Esophagus (tissue), 2 donors: ENCODE measurements around the gene KCNIP3. TPM values are rescaled to one million over a fixed set of nuclear protein-coding genes. Genes with fewer than 3 reads are reported as not detected.

Source experiments
- H3K27ac ChIP-seq, 2 donors: one replicate each; pipeline ENCODE4 v1.5.1; 2013; ENCODE audit warnings: low read depth in 2 of 2, mild to moderate bottlenecking in 2 of 2, inconsistent platforms in 1 of 2, low read length in 1 of 2, moderate library complexity in 1 of 2
- H3K27me3 ChIP-seq, 2 donors: one replicate each; pipeline ENCODE4 v1.6.1; 2013; ENCODE audit warnings: low read length in 2 of 2, control low read depth in 1 of 2, mild to moderate bottlenecking in 1 of 2; ENCODE audit not compliant: insufficient read depth in 2 of 2, control insufficient read depth in 1 of 2
- H3K36me3 ChIP-seq, 2 donors: one replicate each; pipeline ENCODE4 v1.6.1; 2013; ENCODE audit warnings: low read length in 1 of 2; ENCODE audit not compliant: control insufficient read depth in 2 of 2, insufficient read depth in 2 of 2
- H3K4me1 ChIP-seq, 2 donors: one replicate each; pipeline ENCODE4 v1.6.1; 2013; ENCODE audit warnings: low read length in 1 of 2; ENCODE audit not compliant: control insufficient read depth in 2 of 2, insufficient read depth in 2 of 2
- H3K4me3 ChIP-seq, 2 donors: one replicate each; pipeline ENCODE4 v1.5.1; 2013; ENCODE audit warnings: low read length in 2 of 2, mild to moderate bottlenecking in 2 of 2, low read depth in 1 of 2, moderate library complexity in 1 of 2
- H3K9me3 ChIP-seq, 2 donors: one replicate each; pipeline ENCODE4 v1.6.1; 2013; ENCODE audit warnings: mild to moderate bottlenecking in 2 of 2, low read depth in 1 of 2, low read length in 1 of 2, moderate library complexity in 1 of 2; ENCODE audit not compliant: control insufficient read depth in 2 of 2, insufficient read depth in 1 of 2
- WGBS, 2 donors: extraction: QIAGEN DNeasy Blood & Tissue Kit; methylation state at CpG; one replicate each; pipeline ENCODE4 v1.1.7; 2013; 5-methylcytosine and 5-hydroxymethylcytosine counted together
- polyA plus RNA-seq, 2 donors: library from polyadenylated mRNA; stranded (reverse); fragments of 200-250 nt; gene quantifications; one replicate each; pipeline ENCODE4 v1.2.3, GENCODE V29; 2013
- donor health status: healthy with polysubstance abuse.
- donor health status: Bipolar disorder and iron deficiency.

KCNIP3 gene
- polyA plus RNA-seq, 2 donors, result 2.0 to 2.2 TPM

DNA sequence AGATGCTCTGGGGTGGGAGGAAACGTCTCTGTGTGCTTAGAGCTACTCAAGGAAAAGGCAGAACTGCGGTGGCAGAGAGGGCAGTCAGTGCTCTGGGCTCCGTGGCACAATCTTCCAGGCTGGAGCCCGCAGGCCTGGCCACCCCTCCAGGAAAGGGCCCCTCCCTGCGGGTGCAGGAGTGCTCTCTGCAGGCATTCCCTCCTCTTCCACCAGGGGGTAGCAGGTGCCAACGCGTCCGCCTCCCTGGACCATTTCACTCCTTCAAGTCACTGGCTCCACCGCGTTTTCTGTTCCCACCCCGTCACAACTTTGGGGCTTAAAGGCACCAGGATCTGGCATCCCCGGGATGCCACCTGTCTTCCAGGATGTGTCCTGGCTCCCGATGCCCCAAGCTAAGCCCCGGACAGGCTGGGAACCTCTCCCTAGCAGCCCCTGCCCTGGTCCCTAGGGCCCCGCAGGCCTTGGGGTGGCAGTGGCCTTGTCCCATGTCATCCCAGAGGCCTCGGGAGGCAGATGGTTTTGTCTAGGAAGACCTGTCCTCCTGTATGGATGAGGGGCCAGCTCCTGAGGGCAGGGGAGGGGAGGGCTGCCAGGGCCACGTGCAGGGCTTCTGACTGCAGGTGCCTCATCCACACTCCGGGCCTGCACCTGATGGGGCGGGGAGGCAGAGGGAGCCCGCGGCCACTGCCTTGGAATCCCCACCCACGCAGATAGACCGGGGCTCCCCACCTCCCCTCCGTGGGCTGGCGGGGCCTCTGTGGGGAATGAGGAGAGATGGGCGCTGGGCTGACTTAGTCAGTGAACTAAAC is 26.4 kb downstream of the KCNIP3 start:
- no peaks in the 10 kb centered on the region for H3K27me3 ChIP-seq
- peaks cover 0 to 2% of the 10 kb centered on the region in 2 donors for H3K4me1 ChIP-seq
- H3K4me3 ChIP-seq, result no peak overlapping the region
- H3K27ac ChIP-seq, result no peak overlapping the region
- H3K36me3 ChIP-seq, result no peaks in the 10 kb centered on the region
- H3K9me3 ChIP-seq, result no peaks in the 10 kb centered on the region
- 62 to 69% methylated on average over 26 of the region's 26 CpGs for WGBS, 2 donors

DNA sequence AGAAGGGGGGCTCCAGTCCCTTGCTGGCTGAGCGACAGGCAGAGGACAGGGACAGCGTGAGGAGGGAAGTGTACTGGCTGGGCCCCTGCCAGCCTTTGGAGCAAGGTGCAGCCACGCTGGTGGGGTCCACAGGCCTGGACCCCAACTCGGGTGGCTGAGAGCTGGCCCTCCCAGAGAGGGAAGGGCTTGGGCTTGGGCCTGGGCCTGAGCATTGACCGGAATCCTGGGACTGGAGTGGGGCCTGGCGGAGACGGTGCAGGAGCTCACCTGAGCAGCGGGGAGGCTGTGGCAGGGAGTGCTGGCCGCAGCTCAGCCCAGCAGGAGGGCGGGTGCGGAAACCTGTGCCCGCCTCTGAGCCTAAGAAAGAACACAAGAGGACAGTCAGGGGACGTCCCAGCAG is 27.9 kb downstream of the KCNIP3 start:
- H3K9me3 ChIP-seq, result no peaks in the 10 kb centered on the region
- no peaks in the 10 kb centered on the region for H3K27me3 ChIP-seq
- H3K27ac ChIP-seq, result no peak overlapping the region
- WGBS, 2 donors, result 92 to 93% methylated on average over 13 of the region's 13 CpGs
- no peak overlapping the region for H3K4me3 ChIP-seq
- peaks cover 0 to 2% of the 10 kb centered on the region in 2 donors for H3K4me1 ChIP-seq
- no peaks in the 10 kb centered on the region for H3K36me3 ChIP-seq

DNA sequence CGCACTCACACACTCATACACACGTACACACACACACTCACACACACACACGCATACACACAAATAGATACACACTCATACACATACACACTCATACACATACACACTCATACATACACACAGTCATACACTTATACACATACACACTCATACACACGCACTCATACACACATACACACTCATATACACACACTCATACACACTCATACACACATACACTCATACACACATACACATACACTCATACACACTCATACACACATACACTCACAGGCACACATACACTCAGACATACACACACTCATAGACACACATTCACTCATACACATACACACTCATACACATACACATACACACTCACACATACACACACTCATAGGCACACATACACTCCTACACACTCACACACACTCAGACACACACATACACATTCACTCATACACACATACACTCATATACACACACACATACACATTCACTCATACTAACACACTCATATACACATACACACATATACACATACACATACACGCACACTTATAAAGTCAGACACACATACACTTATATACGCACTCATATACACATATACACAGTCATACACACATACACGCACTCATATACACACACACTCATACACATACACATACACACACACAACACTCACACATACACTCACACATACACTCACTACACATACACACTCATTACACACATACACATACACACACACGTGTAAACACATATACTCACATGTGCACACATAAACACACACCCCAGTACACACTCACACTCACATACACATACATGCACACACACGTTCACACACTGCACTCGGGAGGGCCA is 28.7 kb downstream of the KCNIP3 start:
- Histone ChIP-seq H3K36me3 (no peaks in the 10 kb centered on the region), H3K4me1 (peaks cover under 1 to 2% of the 10 kb centered on the region in 2 donors), H3K9me3 (no peaks in the 10 kb centered on the region), H3K27me3 (no peaks in the 10 kb centered on the region), H3K27ac (no peak overlapping the region), H3K4me3 (no peak overlapping the region)
- 93 to 94% methylated on average over 10 of the region's 10 CpGs for WGBS, 2 donors

DNA sequence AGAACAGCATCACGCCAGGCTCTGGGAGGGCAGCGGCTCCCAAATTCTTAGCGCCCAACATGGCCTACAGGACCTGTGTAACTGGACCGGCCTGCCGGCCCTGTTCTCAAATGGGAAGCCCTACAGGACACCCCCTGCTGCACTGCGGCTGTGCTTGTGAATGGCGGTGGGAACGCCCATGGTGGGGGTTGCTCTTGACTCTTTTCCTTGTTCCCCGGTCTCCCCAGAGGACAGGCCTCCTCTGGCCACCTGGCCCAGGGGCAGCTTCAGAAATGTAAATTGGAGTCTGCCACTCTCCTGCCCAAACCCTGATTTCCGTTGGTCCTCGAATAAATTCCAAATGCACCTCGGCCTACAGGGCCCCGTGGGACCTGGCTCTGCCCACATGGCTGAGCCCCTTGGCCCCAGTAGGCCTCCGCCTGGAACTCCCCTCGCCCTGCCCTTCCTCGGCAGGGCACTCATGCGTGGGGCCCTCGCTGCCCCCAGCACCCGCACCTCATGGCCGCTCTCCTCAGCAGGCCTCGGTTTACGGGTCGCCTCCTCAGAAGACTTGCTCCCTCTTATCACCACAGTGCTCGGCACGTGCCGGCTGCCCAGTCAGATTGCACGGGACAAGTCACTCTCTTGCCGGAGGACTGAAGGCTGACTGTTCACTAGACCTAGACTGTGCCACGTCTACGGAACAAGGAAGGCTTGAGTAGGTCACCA is 29.4 kb downstream of the KCNIP3 start:
- 92 to 93% methylated on average over 30 of the region's 30 CpGs for WGBS, 2 donors
- no peak overlapping the region for H3K27ac ChIP-seq
- no peaks in the 10 kb centered on the region for H3K27me3 ChIP-seq
- H3K36me3 ChIP-seq, result no peaks in the 10 kb centered on the region
- no peaks in the 10 kb centered on the region for H3K9me3 ChIP-seq
- H3K4me3 ChIP-seq, result no peak overlapping the region
- peaks cover 2 to 4% of the 10 kb centered on the region in 2 donors for H3K4me1 ChIP-seq

DNA sequence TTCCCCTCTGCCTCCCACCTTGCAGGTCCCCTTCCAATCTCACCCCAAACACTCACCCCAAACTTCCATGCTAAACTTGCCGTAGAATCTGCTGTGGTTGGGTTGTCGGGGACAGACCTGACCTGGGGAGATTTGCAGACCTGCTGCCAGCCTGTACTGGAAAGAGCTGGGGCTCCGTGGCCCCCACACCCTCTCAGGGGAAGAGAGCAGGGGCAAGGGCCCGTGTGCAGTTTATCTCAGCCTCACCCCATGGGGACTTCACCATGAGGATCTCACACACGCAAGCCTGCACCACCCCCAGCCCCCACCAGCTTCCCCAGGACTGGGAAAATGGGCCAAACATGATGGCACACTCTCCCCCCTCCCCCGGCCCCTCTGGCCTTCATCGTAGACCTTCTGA is 30.7 kb downstream of the KCNIP3 start:
- H3K36me3 ChIP-seq, result no peaks in the 10 kb centered on the region
- WGBS, 2 donors, result 83% methylated on average over 7 of the region's 7 CpGs

DNA sequence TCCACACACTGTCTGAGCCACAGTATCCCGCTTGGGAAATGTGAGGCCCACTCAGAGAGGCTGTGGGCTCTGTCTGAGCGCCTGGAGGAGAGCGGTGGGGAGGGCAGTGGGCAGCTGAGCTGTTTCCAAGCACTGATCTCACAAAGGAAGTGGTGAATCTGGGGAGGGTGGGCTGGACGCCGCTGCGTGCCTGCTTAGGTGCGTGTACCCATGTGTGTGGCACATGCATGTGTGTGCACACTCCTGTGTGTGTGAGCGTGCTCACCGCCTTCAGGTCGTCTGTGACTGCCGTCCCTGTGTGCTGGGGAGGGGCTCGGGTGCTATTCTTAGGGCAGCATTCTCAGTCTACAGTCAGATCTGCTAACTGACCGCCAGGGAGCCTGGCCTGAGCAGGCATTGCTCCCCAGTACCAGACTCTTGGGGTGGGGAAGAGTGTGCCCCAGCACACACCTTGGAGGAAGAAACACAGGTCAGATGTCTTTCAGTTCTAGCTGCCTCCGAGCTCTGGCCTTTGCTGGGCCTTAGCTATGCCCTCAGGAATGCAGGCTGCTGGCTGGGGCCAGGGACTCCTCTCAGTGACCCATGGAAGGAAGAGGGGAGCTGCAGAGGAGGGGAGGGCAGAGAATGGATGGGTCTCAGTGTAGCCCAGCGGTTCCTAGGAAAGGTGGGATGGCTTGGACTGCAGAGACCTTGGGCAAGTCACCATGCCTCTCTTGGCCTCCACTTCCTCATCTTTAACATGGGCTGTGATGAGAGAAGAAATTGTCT is 31.4 kb downstream of the KCNIP3 start:
- 76 to 77% methylated on average over 15 of the region's 15 CpGs for WGBS, 2 donors
- H3K27ac ChIP-seq, result no peak overlapping the region

More for the DNA sequence above, 30.7 kb downstream of the KCNIP3 start:
- Histone ChIP-seq H3K27me3 (no peaks in the 10 kb centered on the region), H3K27ac (no peak overlapping the region), H3K4me1 (peaks cover 2 to 4% of the 10 kb centered on the region in 2 donors), H3K4me3 (no peak overlapping the region), H3K9me3 (no peaks in the 10 kb centered on the region)

DNA sequence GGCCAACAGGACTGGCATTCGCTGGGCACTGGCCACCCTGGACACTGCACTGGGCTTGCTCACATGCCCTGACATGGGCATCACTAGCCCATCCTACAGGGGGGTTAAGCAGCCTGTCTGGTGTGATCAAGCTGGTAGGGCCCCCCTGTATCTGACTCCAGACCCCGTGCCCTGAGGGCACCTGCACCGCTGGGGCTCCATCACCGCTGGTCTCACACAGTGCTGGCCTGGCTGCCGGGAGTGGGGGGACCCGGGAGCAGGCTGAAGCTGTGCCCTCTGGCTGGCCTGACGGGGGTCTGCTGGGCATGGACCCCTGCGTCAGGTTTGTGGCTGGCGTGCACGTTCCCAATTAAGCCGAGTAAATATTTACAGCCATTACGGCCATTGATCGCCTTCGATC is 32.3 kb downstream of the KCNIP3 start:
- Histone ChIP-seq H3K9me3 (no peaks in the 10 kb centered on the region), H3K27ac (no peak overlapping the region), H3K4me1 (peaks cover 2 to 7% of the 10 kb centered on the region in 2 donors), H3K27me3 (no peaks in the 10 kb centered on the region), H3K4me3 (no peak overlapping the region), H3K36me3 (no peaks in the 10 kb centered on the region)
- 92 to 94% methylated on average over 14 of the region's 14 CpGs for WGBS, 2 donors

More for the DNA sequence above, 31.4 kb downstream of the KCNIP3 start:
- Histone ChIP-seq H3K36me3 (no peaks in the 10 kb centered on the region), H3K9me3 (no peaks in the 10 kb centered on the region), H3K27me3 (no peaks in the 10 kb centered on the region), H3K4me1 (peaks cover 2 to 4% of the 10 kb centered on the region in 2 donors), H3K4me3 (no peak overlapping the region)

DNA sequence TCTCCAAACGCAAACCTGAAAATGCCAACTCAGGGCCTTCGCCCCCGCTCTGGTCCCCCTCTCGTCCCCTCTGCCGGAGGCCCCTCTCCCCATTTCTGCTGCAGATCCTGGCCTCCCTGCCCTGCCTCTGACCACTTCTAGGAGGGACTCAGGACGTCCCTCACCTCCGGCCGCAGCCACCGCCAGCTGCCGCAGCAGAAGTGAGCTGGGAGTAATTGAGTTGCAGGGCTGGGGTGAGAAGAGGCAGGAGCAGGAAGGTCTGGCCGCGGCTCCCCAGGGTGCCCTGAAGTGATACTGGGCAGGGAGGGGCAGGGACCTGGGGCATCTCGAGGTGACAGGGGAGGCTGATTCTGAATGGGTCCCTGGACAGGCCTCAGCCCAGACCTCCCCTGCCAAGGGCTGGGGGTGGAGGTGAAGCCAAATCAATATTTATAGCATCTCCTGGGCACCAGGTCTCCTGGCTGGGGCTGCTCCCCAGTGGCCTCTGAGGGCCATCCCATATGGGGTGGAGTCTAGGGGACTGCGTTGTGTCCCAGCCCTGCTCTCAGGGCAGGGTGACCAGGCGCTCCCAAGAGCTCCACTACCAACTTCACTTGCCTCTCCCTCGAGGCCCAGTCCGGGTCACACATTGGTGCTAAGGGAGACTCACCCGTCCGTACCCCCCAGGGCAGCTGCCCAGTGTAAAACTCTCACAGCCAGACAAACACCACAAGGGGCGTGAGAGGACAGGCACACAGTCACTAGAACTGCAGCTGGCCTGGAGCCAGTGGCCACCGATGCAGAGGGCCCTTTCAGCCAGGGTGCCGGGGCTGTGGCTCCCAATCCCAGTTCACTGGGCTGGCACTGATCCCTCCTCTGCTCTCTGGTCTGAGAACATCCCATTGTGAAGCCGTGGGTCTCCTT is 33.0 kb downstream of the KCNIP3 start:
- no peak overlapping the region for H3K4me3 ChIP-seq
- H3K27ac ChIP-seq, result no peak overlapping the region
- WGBS, 2 donors, result 78 to 82% methylated on average over 23 of the region's 23 CpGs
- H3K4me1 ChIP-seq, result peaks cover 2 to 7% of the 10 kb centered on the region in 2 donors
- H3K27me3 ChIP-seq, result no peaks in the 10 kb centered on the region
- no peaks in the 10 kb centered on the region for H3K36me3 ChIP-seq
- no peaks in the 10 kb centered on the region for H3K9me3 ChIP-seq
